Measurements from ENCODE around the gene HDAC8.
"Not testable (repeated sequence)": the region's sequence is repeated elsewhere in the genome, so short reads cannot be mapped to it uniquely, and the experiment has no call there.

Gene HDAC8

DNA sequence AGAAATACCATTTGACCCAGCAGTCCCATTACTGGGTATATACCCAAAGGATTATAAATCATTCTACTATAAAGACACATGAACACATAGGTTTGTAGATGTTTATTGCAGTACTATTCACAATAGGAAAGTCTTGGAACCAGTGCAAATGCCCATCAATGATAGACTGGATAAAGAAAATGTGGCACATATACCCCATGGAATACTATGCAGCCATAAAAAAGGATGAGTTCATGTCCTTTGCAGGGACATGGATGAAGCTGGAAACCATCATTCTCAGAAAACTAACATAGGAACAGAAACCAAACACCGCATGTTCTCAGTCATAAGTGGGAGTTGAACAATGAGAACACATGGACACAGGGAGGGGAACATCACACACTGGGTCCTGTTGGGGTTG is 123.6 kb downstream of the HDAC8 start:
- DNase-seq, result not testable (repeated sequence)

DNA sequence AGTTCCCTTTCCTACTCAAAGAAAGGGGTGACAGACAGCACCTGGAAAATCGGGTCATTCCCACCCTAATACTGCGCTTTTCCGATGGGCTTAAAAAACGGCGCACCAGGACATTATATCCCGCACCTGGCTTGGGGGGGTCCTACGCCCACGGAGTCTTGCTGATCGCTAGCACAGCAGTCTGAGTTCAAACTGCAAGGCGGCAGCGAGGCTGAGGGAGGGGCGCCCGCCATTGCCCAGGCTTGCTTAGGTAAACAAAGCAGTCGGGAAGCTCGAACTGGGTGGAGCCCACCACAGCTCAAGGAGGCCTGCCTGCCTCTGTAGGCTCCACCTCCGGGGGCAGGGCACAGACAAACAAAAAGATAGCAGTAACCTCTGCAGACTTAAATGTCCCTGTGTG is 131.9 kb downstream of the HDAC8 start:
- DNase-seq, result not testable (repeated sequence)

DNA sequence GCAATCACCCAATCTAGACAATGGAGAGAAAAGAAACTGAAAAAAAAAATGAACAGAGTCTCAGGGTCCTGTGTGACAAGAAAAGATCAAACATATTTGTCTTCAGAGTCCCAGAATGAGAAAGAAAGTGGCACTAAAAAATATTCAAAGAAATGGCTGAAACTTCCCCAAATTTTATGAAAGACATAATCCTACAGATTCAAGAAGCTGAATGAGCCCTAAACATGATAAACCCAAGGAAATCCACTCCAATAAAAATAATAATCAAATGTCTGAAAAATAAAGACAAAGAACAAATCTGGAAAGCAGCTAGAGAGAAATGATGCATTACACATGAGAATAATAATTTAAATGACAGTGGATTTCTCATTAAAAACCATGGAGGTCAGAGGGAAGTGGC is 136.6 kb downstream of the HDAC8 start:
- DNase-seq, result no peak

- no peak for DNase-seq
Measured at GRCh38 chrX:72430405-72430968, 142.2 kb downstream of the HDAC8 start.

DNA sequence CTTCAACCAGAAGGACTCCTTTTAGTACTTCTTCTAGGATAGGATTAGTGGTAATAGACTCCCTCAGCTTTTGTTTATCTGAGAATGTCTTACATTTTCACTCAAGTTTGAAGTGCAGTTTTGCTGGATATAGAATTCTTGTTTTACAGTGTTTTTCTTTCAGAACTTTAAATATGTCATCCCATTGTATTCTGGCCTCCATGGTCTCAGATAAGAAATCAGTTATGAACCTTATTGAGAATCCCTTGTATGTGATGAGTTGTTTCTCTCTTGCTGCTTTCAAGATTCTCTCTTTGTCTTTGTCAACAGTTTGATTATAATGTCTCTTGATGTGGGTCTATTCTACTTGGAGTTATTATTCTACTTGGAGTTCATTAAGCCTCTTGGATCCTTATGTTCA is 150.8 kb downstream of the HDAC8 start:
- DNase-seq, result no peak

- DNase-seq, result no peak
Measured at GRCh38 chrX:72409993-72410392, 162.7 kb downstream of the HDAC8 start.

DNA sequence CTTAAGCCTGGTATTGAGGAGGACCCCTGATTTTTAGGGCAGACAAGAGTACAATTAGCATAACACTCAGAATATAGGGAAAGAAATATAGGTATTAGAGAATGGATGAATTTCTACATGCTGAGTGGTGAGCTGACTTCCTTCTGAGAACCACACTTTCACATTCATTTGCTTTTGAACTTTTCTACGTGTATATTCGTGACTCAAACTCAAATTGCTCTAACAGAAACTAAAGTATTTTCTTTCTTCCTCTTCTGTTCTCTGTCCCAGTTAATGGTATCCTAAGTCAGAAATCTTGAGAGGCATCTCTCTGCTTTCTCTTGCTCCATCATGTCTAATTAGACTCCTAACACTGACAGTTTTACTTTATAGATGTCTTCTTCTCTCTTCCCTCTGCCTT is 163.8 kb downstream of the HDAC8 start:
- no peak for DNase-seq

DNA sequence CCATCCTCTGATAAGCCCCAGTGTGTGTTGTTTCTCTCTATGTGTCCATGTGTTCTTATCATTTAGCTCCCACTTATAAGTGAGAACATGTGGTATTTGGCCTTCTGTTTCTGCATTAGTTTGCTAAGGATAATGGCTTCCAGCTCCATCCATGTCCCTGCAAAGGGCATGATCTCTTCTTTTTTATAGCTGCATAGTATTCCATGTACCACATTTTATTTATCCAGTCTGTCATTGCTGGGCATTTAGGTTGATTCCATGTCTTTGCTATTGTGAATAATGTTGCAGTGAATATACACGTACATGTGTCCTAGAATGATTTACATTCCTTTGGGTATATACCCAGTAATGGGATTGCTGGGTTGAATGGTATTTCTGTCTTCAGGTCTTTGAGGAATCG is 167.5 kb downstream of the HDAC8 start:
- DNase-seq, result not testable (repeated sequence)

DNA sequence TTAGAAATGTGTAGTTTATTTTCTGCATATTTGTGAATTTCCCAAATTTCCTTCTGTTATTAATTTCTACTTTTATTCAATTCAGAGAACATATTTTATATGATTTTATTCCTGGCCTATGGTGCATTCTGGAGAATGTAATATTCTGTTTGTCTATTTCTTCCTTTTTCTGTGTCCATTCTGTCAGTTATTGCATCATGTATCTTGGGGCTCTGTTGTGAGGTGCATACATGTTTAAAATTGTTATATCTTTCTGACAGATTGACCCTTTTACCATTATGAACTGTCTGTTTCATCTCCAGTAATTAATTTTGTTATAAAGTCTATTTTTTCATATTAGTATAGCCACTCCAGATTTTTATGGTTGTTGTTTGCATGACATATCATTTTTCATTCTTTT is 170.0 kb downstream of the HDAC8 start:
- DNase-seq, result no peak

DNA sequence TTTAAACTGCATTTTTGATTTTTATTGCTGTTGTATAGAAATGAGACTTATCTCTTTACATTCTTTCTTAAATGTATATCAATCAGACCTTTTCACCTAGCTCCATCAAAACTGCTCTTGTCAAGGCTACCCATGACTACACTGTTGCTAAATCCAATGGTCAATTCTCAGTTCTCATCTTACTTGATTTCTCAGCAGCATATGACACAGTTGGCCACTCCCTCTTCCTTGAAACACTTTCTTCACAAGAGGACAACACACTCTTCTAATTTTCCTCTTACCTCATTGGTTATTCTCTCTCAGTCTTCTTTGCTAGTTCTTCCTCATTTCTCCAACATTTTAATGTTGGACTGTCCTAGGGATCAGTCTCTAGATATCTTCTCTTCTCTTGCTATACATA is 172.8 kb downstream of the HDAC8 start:
- DNase-seq, result no peak

GRCh38 chrX:72396117-72396516 is 176.5 kb downstream of the HDAC8 start:
- DNase-seq, result no peak

- no peak for DNase-seq
Measured at GRCh38 chrX:72395237-72395636, 177.4 kb downstream of the HDAC8 start.

DNA sequence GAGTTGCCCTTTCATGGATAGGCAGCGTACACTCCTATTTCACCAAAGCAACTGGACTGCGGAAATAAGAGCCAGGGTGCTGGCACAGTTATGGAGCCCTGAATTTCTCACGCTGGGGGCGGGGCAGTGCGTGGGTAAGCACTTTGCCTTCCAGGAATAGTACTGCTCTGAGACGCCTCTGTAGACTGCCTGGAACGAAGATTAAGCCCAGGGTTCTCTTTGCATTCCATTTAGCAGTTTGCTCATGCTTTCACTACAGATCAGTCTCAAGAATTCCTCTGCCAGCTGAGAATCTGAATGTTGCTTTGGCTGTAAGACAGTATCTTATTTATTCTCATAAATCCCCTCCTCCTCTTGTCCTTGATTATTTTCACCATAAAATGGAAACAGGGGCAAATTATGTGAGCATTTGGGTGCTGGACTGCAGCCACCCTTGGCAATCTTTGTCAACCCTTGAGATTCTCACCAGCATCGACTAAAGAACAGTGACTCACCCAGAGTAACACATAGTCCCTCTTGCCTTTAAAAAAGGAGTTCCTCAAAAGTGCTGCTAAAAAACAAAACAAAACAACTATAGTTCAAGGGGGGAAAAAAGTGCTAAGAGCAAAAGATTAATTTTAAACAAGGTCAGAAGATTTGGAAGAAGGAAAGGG is 178.0 kb downstream of the HDAC8 start:
- no peak for DNase-seq

DNA sequence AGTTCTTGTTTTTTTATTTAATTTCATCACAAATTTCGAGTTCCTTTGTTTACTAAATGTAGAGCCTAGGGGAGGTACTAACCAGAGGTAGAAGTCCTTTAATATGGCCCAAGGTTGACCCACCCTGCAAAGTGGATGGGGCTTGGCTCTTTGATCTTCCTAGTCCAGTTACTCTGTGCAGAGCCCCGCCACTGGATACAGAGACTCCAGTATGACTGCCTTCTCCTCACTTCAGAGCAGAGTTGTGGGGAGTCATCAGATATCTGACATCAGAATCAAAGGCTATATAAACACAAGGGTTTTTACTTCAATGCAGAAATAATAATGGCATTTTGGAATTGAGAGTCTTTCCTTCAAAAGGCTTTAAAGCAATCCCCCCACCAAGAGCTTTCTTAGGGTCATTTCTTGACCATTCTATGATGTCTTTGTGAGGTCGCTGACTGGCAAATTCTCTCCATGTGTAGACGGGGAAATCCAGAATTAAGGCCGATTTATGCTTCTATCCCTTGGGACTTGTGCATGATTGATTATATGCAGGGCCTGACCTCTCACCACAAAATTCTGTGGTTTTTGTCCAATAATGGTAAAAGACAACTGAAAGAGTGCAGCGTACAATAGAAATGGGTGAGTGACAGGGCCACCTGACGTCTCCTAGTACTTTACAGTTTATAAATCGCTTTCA is 178.7 kb downstream of the HDAC8 start:
- DNase-seq, result no peak

DNA sequence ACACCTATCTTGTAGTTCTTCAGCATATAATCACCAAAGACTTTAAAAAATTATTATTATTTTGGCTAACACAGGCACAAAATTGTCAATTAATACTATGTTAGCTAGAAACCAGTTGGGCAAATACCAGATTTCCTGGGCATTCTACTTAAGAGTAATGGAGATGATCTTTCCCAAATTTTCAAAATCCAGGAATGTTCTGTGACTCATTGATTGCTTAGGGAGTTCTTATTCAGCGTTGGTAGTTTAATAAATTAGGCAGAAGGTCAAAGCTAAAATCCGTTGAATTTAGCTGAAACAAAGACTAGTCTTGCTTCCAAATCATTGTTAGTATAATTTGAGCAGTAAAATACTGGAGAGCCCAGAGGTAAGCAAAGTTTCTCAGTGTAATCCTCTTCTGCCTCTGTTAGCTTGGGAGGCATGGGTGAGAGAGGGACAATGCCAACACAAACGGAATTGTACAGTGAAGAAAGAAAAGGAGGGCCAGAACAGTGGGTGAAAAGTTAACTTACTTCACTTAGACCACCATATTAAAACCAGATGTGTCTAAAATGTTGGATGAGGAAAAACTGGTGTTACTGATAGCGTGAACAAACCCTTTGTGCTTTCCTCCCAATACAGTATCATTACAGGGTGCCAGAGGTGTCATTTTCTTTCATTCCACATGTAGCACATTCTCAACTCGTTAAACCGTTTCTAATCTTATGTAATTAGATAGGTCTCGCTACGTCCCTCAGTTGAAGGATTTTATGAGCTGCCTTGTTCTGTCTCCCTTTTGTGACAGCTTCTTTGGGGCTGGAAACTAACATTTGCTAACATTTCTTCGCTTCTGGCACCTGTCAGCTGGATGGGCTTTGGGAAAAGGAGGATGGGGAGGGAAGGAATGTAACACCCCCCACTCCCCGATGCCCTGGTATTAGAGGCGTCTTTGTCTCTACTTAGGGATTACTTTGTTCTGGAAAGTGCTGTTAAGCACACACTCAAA is 179.5 kb downstream of the HDAC8 start:
- no peak for DNase-seq

DNA sequence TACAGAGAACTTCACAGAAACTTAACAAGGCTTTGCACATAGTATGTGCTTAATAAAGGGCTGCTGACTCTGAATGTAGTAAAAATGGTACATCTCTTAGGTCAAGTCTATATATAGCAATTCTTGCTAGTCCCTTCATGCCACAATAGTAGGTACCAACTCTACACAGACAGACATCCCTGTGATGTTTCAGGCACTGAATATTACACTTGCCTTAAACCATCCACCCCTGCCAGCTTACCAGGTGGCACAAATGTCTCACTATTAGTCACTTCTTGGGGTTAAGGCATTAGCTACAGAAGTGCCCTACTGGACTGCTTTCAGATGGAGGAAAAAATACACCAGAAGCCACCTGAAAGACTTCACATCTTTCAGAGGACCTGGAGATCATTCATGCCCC is 180.6 kb downstream of the HDAC8 start:
- no peak for DNase-seq

GRCh38 chrX:72387247-72387646 is 185.4 kb downstream of the HDAC8 start:
- DNase-seq, result no peak

- no peak for DNase-seq
Measured at GRCh38 chrX:72382202-72382595, 190.4 kb downstream of the HDAC8 start.

- DNase-seq, result no peak
Measured at GRCh38 chrX:72381439-72382201, 191.0 kb downstream of the HDAC8 start.

GRCh38 chrX:72376124-72376523 is 196.5 kb downstream of the HDAC8 start:
- no peak for DNase-seq

- no peak for DNase-seq
Measured at GRCh38 chrX:72373136-72373535, 199.5 kb downstream of the HDAC8 start.

DNA sequence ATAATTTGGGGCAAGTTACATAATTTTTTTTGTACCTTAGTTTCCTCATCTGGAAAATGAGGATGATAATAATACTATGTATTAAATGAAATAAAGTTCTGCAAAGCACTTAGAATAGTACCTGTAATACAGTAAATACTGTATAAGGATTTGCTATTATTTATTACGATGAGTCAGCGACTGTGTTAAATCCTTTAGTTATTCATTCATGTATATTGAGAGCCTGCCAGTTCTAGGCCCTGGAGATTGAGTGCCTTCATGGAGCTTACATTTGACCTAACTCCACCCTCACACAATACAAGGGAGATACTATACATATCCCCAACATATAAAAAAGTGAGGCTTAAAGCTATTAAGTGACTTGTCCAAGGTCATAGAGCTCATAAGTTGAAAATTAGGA is 199.9 kb downstream of the HDAC8 start:
- no peak for DNase-seq

DNA sequence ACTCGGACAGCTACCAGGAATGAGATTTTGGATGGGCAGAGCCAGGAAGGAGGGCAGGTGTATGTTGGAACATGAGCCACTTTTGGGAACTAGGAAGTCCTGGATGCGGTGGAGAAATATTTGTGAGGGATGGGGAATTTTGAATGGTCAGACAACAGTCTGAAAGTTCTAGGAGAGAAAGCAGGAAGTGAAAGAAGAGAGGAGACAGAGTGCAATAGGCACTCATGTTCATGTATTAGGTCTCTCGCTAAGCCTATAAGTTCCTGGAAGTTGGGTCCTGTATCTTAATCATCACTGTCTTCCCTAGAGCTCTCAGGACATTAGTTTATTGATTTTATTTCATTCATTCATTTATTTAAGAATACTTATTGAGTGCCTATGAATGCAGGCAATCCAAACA is 201.2 kb downstream of the HDAC8 start:
- no peak for DNase-seq

Measured in CD4-positive, alpha-beta T cell treated with Interleukin-1 beta for 1 hour (primary cell).